Epithelial cell of esophagus (primary cell): ENCODE data around the gene MAMDC4.

Source experiments
- DNase-seq: peaks from one replicate; pipeline ENCODE4 v3.0.0; 2010; ENCODE audit warnings: low read depth
- H3K4me3 ChIP-seq: 2 replicates; pipeline ENCODE4 v1.5.1; 2011; ENCODE audit warnings: mild to moderate bottlenecking, low read length, control low read depth
- TF ChIP-seq, protein P1 (sequence below): IDR thresholded peaks from 2 replicates; pipeline ENCODE4 v1.5.1; 2011; ENCODE audit warnings: low read depth, mild to moderate bottlenecking, low read length, control low read depth, inconsistent platforms; ENCODE audit not compliant: insufficient read depth; ENCODE audit errors: missing control alignments

The MAMDC4 gene

DNA sequence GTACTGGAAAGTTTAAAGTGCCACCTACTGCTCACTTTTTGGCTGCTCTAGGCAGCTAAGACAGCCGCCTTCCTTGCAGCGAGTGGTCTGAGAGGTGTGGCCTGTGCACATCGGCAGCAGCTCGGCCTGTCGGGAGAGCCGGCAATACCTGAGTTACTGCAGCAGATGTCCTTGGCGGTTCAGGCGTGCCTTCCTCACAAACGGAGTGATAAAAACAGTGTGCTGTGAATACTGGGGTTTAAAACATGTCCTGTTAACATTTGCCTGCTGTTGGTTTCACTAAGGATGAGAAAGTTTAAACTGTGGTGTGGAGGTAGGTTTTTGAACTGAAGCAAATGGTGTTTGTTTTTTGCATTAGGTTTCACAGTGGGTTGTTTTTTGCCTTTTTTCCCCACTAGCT, 47.0 kb downstream of the MAMDC4 start:
- DNase-seq = peak; percentile 15
- H3K4me3 ChIP-seq = no peak overlapping the region
- TF ChIP-seq, protein P1, sequence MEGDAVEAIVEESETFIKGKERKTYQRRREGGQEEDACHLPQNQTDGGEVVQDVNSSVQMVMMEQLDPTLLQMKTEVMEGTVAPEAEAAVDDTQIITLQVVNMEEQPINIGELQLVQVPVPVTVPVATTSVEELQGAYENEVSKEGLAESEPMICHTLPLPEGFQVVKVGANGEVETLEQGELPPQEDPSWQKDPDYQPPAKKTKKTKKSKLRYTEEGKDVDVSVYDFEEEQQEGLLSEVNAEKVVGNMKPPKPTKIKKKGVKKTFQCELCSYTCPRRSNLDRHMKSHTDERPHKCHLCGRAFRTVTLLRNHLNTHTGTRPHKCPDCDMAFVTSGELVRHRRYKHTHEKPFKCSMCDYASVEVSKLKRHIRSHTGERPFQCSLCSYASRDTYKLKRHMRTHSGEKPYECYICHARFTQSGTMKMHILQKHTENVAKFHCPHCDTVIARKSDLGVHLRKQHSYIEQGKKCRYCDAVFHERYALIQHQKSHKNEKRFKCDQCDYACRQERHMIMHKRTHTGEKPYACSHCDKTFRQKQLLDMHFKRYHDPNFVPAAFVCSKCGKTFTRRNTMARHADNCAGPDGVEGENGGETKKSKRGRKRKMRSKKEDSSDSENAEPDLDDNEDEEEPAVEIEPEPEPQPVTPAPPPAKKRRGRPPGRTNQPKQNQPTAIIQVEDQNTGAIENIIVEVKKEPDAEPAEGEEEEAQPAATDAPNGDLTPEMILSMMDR = no peak

DNA sequence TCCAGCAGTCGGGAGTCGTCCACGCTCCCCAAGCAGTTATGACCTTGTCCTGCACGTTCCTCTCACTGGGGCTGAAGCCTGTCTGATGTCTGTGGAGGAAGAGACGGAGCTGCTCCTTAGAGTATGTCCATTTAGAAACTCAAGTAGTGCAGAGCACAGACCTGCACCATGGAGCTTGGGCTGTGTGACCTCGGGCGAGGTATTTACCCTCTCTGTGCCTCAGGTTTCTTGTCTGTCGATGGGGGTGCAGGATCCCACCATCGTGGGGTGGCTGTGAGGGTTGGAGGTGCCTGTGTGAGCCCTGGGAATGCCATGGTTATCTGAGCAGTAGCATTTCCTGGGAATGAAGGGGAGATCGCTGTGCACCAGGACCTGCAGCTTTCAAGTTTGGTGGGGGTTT, 48.4 kb downstream of the MAMDC4 start:
- no peak for DNase-seq
- TF ChIP-seq, protein P1 = no peak
- no peak overlapping the region for H3K4me3 ChIP-seq

DNA sequence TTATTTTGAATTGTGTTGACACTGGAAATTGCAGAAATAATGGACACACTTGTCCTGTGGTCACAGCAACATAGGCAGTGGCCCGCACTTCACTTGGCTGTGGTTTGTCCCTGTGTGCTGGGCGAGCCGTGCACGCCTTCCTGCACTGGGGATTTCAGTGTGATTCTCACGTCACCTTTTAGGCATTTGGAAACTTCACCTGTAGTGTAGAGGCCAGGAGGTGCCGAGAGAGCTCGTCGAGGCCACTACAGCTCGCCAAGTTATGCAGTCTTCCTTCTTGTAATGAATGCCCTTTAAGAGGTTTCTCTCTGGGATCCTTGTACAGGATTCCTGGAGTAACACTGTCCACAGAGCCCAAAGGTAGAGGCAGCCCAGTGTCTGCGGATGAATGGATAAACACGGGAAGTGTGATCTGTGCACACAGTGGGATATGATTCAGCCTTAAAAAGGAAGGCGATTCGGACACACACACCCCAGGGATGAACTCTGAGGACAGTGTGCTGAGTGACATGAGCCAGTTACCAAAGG, 48.9 kb downstream of the MAMDC4 start:
- TF ChIP-seq, protein P1 = no peak
- DNase-seq = peak; percentile 71
- no peak overlapping the region for H3K4me3 ChIP-seq

DNA sequence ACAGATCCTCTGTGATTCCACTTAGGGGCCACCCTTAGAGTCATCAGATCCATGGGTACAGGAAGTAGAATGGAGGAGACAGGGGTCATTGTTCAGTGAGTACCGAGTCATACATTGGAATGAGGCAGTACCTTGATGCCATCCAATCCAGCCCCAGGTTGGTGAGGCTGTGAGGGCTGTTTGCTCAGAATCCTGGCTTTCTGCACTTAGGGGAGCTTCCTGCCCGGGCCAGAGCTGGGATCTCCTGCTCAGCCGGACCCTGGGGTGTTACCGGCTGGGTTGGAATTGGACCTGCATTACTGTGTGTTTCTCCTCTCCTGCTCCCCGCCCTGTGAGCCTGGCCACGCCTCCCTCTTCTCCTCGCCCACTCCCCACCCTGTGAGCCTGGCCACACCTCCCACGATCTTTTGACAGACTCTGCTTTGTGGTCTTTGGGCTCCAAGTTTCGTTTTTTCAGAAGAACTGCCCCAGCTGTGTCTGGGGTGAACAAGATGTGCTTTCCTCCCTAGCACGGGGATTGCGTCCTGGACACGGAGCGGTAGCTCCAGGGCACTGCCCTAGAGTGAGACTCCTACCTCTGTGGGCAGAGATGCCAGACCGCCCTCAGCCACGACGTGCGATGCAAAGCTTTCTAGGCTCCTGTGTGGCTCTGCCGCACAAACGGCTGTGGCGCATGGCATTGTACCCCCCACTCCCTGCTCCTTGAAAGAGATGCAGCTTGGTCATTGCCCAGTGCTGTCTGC, 49.5 kb downstream of the MAMDC4 start:
- DNase-seq = peak; percentile 93
- TF ChIP-seq, protein P1 = no peak
- no peak overlapping the region for H3K4me3 ChIP-seq

DNA sequence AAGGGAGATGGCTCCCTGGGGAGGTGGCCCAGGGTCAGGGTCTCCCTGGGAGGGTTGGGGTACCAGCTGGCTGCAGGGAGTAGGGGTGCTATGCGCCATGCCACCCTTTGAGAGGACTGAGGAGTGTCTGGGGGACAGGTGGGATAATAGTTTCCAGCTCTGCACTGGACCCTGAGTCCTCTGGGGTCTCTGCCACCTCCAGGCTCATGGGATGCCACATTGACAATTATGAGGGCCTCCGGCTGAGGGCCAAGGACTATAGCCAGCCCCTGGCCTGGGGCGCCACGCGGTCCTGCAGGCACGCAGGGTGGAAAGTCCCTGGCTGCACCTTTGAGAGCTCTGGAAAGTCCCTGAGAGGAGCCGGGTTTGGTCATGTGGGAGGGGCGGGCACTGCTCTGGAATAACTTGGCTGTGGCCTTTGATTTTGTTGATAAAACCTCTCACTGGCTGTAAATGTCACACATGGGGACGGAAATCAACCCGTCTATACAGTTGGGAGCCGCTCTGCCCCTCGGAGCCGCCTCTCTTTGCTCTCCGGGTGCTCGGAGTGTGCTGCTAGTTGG, 50.2 kb downstream of the MAMDC4 start:
- H3K4me3 ChIP-seq = no peak overlapping the region
- TF ChIP-seq, protein P1 = no peak
- DNase-seq = peak; percentile 91

DNA sequence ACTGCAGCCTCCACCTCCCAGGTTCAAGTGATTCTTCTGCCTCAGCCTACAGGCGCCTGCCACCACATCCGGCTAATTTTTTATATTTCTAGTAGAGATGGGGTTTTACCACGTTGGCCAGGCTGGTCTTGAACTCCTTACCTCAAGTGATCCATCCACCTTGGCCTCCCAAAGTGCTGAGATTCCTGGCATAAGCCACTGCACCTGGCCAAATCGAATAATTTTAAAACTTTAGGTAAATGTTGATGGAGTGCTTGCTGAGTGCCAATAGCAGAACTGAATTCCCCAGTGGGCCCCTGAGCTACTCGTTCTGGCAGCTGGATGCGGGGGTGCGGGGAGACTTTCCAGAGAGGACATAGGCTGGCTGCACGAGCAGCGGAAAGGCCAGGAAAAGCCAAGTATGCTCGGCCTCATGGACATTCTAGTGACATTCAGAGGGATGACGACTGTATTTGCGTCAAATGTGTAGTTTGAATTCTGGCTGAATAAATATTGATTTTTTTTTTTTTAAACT, 51.0 kb downstream of the MAMDC4 start:
- no peak for DNase-seq
- H3K4me3 ChIP-seq = no peak overlapping the region
- TF ChIP-seq, protein P1 = no peak
